K562 (cell line): ENCODE data around the gene ISLR2. TPM values are rescaled to one million over a fixed set of nuclear protein-coding genes. Genes with fewer than 3 reads are reported as not detected.

ENCODE experiments used
- ATAC-seq: fragments of 200-7000 bp; cut with Tn5 transposase; 3 replicates; pipeline ENCODE4 v1.9.1; 2020; ENCODE audit warnings: moderate library complexity
- BruUV-seq: library from RNA; stranded (reverse); fragments of 400-500 nt; replicated peaks from 2 replicates; lab custom pipeline; 2021; lab: Mats Ljungman, UMichigan
- CTCF ChIA-PET: fragments of 300-600 bp; formaldehyde crosslinking; extraction: SDS; loops from one replicate; lab custom pipeline; 2021; ENCODE audit warnings: low intra/inter-chr PET ratio; lab: Yijun Ruan, JAX
- POLR2A ChIA-PET: fragments of 300-600, 350-650 bp; sonication (Branson Sonifier 250); formaldehyde crosslinking; extraction: SDS; loops from one replicate; lab custom pipeline; 2021; ENCODE audit warnings: antibody characterized with exemption, inconsistent platforms; lab: Yijun Ruan, JAX
- DNase-seq, 4 experiments: peaks; one replicate each; pipeline versions ENCODE4 v3.0.0 to v3.0.0-alpha.2; 2011 to 2018; ENCODE audit warnings: low spot score in 3 of 4, mixed read lengths in 3 of 4; ENCODE audit errors: extremely low read depth in 1 of 4
- FAIRE-seq: peaks from 2 replicates; lab custom pipeline; 2011; peaks lifted over from hg19 to GRCh38; lab: Jason Lieb, UNC
- H2AFZ ChIP-seq: 2 replicates; pipeline ENCODE4 v1.6.0; 2011; ENCODE audit warnings: low read depth, low read length, control low read depth, inconsistent platforms
- H3K27ac ChIP-seq: fragments of 200-600 bp; 3 replicates; pipeline ENCODE4 v1.8.0; 2011; ENCODE audit warnings: low read depth, mild to moderate bottlenecking, control low read depth, inconsistent platforms, low read length, moderate library complexity, mixed read lengths; ENCODE audit errors: extremely low read depth
- H3K27me3 ChIP-seq, 2 experiments: fragments of 300-600 bp in 1 of 2; 2 replicates in 1 of 2; 3 replicates in 1 of 2; pipeline versions ENCODE4 v1.6.0 to v1.8.0; 2011; ENCODE audit warnings: inconsistent platforms in 2 of 2, low read length in 2 of 2, mild to moderate bottlenecking in 1 of 2, mixed read lengths in 1 of 2, moderate library complexity in 1 of 2; ENCODE audit not compliant: control insufficient read depth in 2 of 2, insufficient read depth in 2 of 2
- H3K36me3 ChIP-seq: fragments of 300-600 bp; 3 replicates; pipeline ENCODE4 v1.8.0; 2011; ENCODE audit warnings: mild to moderate bottlenecking, low read length, inconsistent platforms; ENCODE audit not compliant: control insufficient read depth, insufficient read depth
- H3K4me1 ChIP-seq, 2 experiments: fragments of 200-600 bp in 1 of 2; replicated peaks in 1 of 2; 2 replicates in 1 of 2; 3 replicates in 1 of 2; pipeline versions ENCODE4 v1.5.1 to v1.8.0; 2011; ENCODE audit warnings: inconsistent platforms in 2 of 2, low read length in 2 of 2, mild to moderate bottlenecking in 1 of 2, mixed read lengths in 1 of 2, moderate library complexity in 1 of 2; ENCODE audit not compliant: control insufficient read depth in 2 of 2, insufficient read depth in 2 of 2
- H3K4me2 ChIP-seq: 2 replicates; pipeline ENCODE4 v1.6.1; 2011; ENCODE audit warnings: low read length, control low read depth, inconsistent platforms, mixed read lengths; ENCODE audit not compliant: insufficient read depth
- H3K4me3 ChIP-seq: fragments of 200-600 bp; sonication (generic), shearing (Covaris generic); 2 replicates; pipeline ENCODE4 v1.5.1; 2016; ENCODE audit warnings: control low read depth, inconsistent platforms
- H3K79me2 ChIP-seq: fragments of 200-600 bp; 3 replicates; pipeline ENCODE4 v1.8.0; 2011; ENCODE audit warnings: low read length, inconsistent platforms; ENCODE audit not compliant: control insufficient read depth, insufficient read depth
- H3K9ac ChIP-seq, 2 experiments: 2 replicates each; pipeline versions ENCODE4 v1.6.0 to v1.6.1; 2011; ENCODE audit warnings: low read depth in 2 of 2, low read length in 2 of 2, control low read depth in 1 of 2, inconsistent platforms in 1 of 2, mild to moderate bottlenecking in 1 of 2, mixed read lengths in 1 of 2; ENCODE audit not compliant: insufficient read depth in 1 of 2
- H3K9me1 ChIP-seq: one replicate; pipeline ENCODE4 v1.6.0; 2011; ENCODE audit warnings: inconsistent platforms, mild to moderate bottlenecking, low read length, moderate library complexity; ENCODE audit not compliant: control insufficient read depth, insufficient read depth
- H3K9me3 ChIP-seq: replicated peaks from 2 replicates; pipeline ENCODE4 v1.5.1; 2011; ENCODE audit warnings: low read depth, low read length, inconsistent platforms; ENCODE audit not compliant: control insufficient read depth, insufficient read depth
- H4K20me1 ChIP-seq: replicated peaks from 2 replicates; pipeline ENCODE4 v1.6.1; 2011; ENCODE audit warnings: low read length, inconsistent platforms, mixed read lengths; ENCODE audit not compliant: control insufficient read depth, insufficient read depth
- BMI1 ChIP-seq: fragments of 150-350 bp; IDR thresholded peaks from 2 replicates; pipeline ENCODE4 v1.6.1; 2014; ENCODE audit warnings: low read length
- E4F1 ChIP-seq: fragments of 250-450 bp; sonication (Bioruptor Pico); IDR thresholded peaks from 2 replicates; pipeline ENCODE4 v1.5.0; 2021; ENCODE audit warnings: mild to moderate bottlenecking, borderline replicate concordance
- HMBOX1 ChIP-seq: sonication (generic); IDR thresholded peaks from 2 replicates; pipeline ENCODE4 v1.6.1; 2016
- MED1 ChIP-seq: sonication (generic); formaldehyde crosslinking; IDR thresholded peaks from 2 replicates; pipeline ENCODE4 v1.8.1; 2023; ENCODE audit warnings: missing genetic modification reagents, borderline replicate concordance
- RBM15 ChIP-seq: fragments of 200-400 bp; formaldehyde crosslinking; IDR thresholded peaks from 2 replicates; pipeline ENCODE4 v1.6.1; 2018; ENCODE audit warnings: mild to moderate bottlenecking, low read length, moderate library complexity; ENCODE audit not compliant: insufficient read depth
- RFX7 ChIP-seq: fragments of 250-450 bp; sonication (Bioruptor Pico); IDR thresholded peaks from 2 replicates; pipeline ENCODE4 v1.5.1; 2021; ENCODE audit warnings: mild to moderate bottlenecking
- YY1 ChIP-seq, 3 experiments: IDR thresholded peaks; 2 replicates each; pipeline ENCODE4 v1.6.1; 2011; ENCODE audit warnings: low read length in 2 of 3, mild to moderate bottlenecking in 2 of 3, moderate library complexity in 2 of 3, borderline replicate concordance in 1 of 3, control low read depth in 1 of 3, low read depth in 1 of 3; ENCODE audit not compliant: insufficient read depth in 3 of 3, insufficient replicate concordance in 2 of 3, control insufficient read depth in 1 of 3, insufficient read length in 1 of 3; ENCODE audit errors: extremely low read depth in 1 of 3
- WGBS: fragments of 100-300 bp; shearing (Covaris generic); methylation state at CpG from one replicate; pipeline ENCODE4 v1.1.6; 2016; ENCODE audit warnings: low coverage, mixed read lengths; ENCODE audit not compliant: insufficient coverage; ENCODE audit errors: missing lambda C conversion rate; 5-methylcytosine and 5-hydroxymethylcytosine counted together
- in situ Hi-C: fragments of 300-500 bp; cut with MboI; formaldehyde crosslinking; loops from 4 replicates; pipeline ENCODE4 v1.15.0; 2018; ENCODE audit warnings: inconsistent platforms, mixed read lengths
- intact Hi-C: fragments of 100-400 bp; cut with micrococcal nuclease; formaldehyde crosslinking; loops from 2 replicates; pipeline ENCODE4 v1.14.2; 2022
- polyA plus RNA-seq, 8 experiments: library from polyadenylated mRNA; depleted of rRNA in 4 of 8; stranded (reverse) in 5 of 8; unstranded in 3 of 8; fragments of >200 nt; fragmentation: Nextera tagmentation in 2 of 8; fragmentation: Illumina TruSeq in 1 of 8; extraction: Ambion mirVana in 2 of 8; extraction: Trizol in 1 of 8; gene quantifications; 2 replicates each; pipeline versions ENCODE4 v1.2.1 to v1.2.3, GENCODE V29; 2011 to 2014; ENCODE audit warnings: inconsistent platforms in 1 of 8, missing spikeins in 1 of 8
- total RNA-seq, 7 experiments: library from RNA; depleted of rRNA in 6 of 7; stranded (reverse); fragments of >200 nt in 6 of 7; fragmentation: Illumina TruSeq in 2 of 7; extraction: Trizol in 2 of 7; gene quantifications; 2 replicates each; pipeline versions ENCODE4 v1.2.1 to v1.2.3, GENCODE V29; 2011 to 2021; ENCODE audit warnings: low replicate concordance in 1 of 7
- TF ChIP-seq, protein P1 (sequence below), 3 experiments: IDR thresholded peaks in 2 of 3; conservative IDR thresholded peaks in 1 of 3; 2 replicates each; pipeline ENCODE4 v1.5.1; 2011 to 2012; ENCODE audit warnings: low read length in 3 of 3, mild to moderate bottlenecking in 3 of 3, control low read depth in 2 of 3, improper control_type of control experiment in 1 of 3, inconsistent platforms in 1 of 3, low read depth in 1 of 3, mixed read lengths in 1 of 3, moderate library complexity in 1 of 3; ENCODE audit not compliant: insufficient read depth in 2 of 3

The ISLR2 gene
- total and polyA plus RNA-seq, 9 of the 15 experiments (the other 6 are each of a cell fraction or from before 2014, with no cell fraction given): not detected

DNA sequence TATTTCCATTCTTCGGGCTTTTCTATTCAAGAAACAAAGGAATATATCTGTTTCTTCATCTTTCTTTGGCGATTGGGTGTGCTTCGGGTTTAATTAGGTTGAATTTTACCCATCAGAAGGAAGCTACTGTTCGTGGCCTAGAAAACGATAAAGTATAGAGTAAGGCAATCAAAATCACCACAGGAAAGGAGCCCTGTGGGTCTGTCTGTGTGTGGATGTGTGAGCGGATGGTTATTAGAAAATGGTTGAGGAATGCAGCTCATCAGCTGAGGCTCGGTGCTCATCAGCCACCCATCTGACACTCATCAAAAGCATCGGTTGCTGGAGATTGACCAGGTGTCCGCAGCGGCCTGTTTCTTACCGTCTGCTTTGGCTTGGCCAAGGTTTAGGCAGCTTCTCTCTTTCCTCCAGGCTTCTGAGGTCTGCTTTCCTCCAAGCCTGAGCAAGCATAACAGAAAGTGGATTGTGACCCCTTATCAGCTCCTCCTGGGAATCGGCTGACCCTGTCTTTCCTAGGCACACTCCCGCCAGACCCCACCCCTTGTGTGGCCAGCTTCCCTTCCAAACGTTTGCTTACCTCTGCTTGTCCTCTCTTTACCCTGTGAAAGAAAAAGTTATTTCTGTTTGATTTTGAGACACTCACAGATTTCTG lies 25.5 kb downstream of the ISLR2 start:
- 2% methylated on average over 14 of the region's 14 CpGs for WGBS
- no peak for FAIRE-seq

More for the DNA sequence above, 25.5 kb downstream of the ISLR2 start:
- Histone ChIP-seq H2AFZ (no peak overlapping the region), H3K27ac (no peak overlapping the region), H3K4me1 (no peaks in the 10 kb centered on the region), H3K36me3 (no peaks in the 10 kb centered on the region), H3K4me2 (no peak overlapping the region), H3K9me3 (no peaks in the 10 kb centered on the region), H3K4me3 (no peak overlapping the region), H3K9me1 (no peaks in the 10 kb centered on the region)
- no TSS peak for BruUV-seq
- ATAC-seq (no peak), DNase-seq (no peak)
- CTCF ChIA-PET: no interaction called here
- POLR2A ChIA-PET: interaction anchor here (1.0 to 2.1 kb wide), 3 partner anchors 9 to 21 kb away, joined by 3 to 9 read pairs (median 3); no protein-coding TSS in a partner anchor
- TF ChIP-seq YY1 (IDR thresholded peaks at IDR 0.05; ENCODE audit: borderline replicate concordance in 1 of 3, control insufficient read depth in 1 of 3, extremely low read depth in 1 of 3, insufficient read depth in 3 of 3, insufficient read length in 1 of 3, insufficient replicate concordance in 2 of 3, low read depth in 1 of 3, low read length in 2 of 3) (no peak), MED1 (CRISPR knock-in tag) (no peak), BMI1 (no peak), RBM15 (no peak), HMBOX1 (no peak), E4F1 (CRISPR knock-in tag) (no peak), RFX7 (CRISPR knock-in tag) (no peak)
- TF ChIP-seq, protein P1, sequence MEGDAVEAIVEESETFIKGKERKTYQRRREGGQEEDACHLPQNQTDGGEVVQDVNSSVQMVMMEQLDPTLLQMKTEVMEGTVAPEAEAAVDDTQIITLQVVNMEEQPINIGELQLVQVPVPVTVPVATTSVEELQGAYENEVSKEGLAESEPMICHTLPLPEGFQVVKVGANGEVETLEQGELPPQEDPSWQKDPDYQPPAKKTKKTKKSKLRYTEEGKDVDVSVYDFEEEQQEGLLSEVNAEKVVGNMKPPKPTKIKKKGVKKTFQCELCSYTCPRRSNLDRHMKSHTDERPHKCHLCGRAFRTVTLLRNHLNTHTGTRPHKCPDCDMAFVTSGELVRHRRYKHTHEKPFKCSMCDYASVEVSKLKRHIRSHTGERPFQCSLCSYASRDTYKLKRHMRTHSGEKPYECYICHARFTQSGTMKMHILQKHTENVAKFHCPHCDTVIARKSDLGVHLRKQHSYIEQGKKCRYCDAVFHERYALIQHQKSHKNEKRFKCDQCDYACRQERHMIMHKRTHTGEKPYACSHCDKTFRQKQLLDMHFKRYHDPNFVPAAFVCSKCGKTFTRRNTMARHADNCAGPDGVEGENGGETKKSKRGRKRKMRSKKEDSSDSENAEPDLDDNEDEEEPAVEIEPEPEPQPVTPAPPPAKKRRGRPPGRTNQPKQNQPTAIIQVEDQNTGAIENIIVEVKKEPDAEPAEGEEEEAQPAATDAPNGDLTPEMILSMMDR (IDR thresholded peaks at IDR 0.05 in 2 of 3, conservative IDR thresholded peaks at IDR 0.05 in 1 of 3; ENCODE audit: insufficient read depth in 2 of 3, low read depth in 1 of 3, low read length in 3 of 3): no peak
- TF ChIP-seq, all 486 proteins: peak for 0
- Histone ChIP-seq H4K20me1 (peaks cover 12% of the 10 kb centered on the region; the same call in 1 of the 2 replicates), H3K27me3 (peaks cover 22 to 34% of the 10 kb centered on the region in 2 experiments), H3K9ac (no peak overlapping the region), H3K79me2 (no peaks in the 10 kb centered on the region)
- intact Hi-C loops: no loop called here
- in situ Hi-C loops: no loop called here
